GM21576 (cell line): ENCODE data around the gene C17orf113.
"Not testable (repeated sequence)": the region's sequence is repeated elsewhere in the genome, so short reads cannot be mapped to it uniquely, and the experiment has no call there.

Experiments used
- ATAC-seq: cut with Tn5 transposase; IDR thresholded peaks from one replicate; pipeline ENCODE4 v1.9.1; 2021; ENCODE audit warnings: mild to moderate bottlenecking, moderate library complexity; ENCODE audit not compliant: unreplicated experiment

Gene C17orf113

GRCh38 chr17:42042598-42043319, 7.6 kb downstream of the C17orf113 start:
- no peak for ATAC-seq

GRCh38 chr17:42041619-42042018, 8.8 kb downstream of the C17orf113 start:
- ATAC-seq = no peak

- no peak for ATAC-seq
Observed at GRCh38 chr17:42040818-42041217, 9.6 kb downstream of the C17orf113 start.

- no peak for ATAC-seq
Observed at GRCh38 chr17:42039794-42040763, 10.3 kb downstream of the C17orf113 start.

- no peak for ATAC-seq
Observed at GRCh38 chr17:42038221-42038973, 12.0 kb downstream of the C17orf113 start.

- ATAC-seq = no peak
Observed at GRCh38 chr17:42034059-42034458, 16.3 kb downstream of the C17orf113 start.

- no peak for ATAC-seq
Observed at GRCh38 chr17:42031584-42031983, 18.8 kb downstream of the C17orf113 start.

- no peak for ATAC-seq
Observed at GRCh38 chr17:42028791-42029127, 21.6 kb downstream of the C17orf113 start.

- ATAC-seq = no peak
Observed at GRCh38 chr17:42027961-42028790, 22.2 kb downstream of the C17orf113 start.

GRCh38 chr17:42027590-42027889, 22.9 kb downstream of the C17orf113 start:
- ATAC-seq = no peak

GRCh38 chr17:42026857-42027589, 23.4 kb downstream of the C17orf113 start:
- ATAC-seq = no peak

- no peak for ATAC-seq
Observed at GRCh38 chr17:42025936-42026335, 24.5 kb downstream of the C17orf113 start.

GRCh38 chr17:42025191-42025579, 25.2 kb downstream of the C17orf113 start:
- no peak for ATAC-seq

GRCh38 chr17:42023524-42024349, 26.7 kb downstream of the C17orf113 start:
- no peak for ATAC-seq

GRCh38 chr17:42020845-42021244, 29.6 kb downstream of the C17orf113 start:
- ATAC-seq = not testable (repeated sequence)

GRCh38 chr17:42019509-42020404, 30.6 kb downstream of the C17orf113 start, which contains the start of gene NKIRAS2:
Gene NKIRAS2, plus strand, starts transcription at chr17:42020090. Its CDS starts 1,488 bp downstream, at chr17:42021578.
- peak; percentile 49 for ATAC-seq

- no peak for ATAC-seq
Observed at GRCh38 chr17:42018988-42019387, 31.4 kb downstream of the C17orf113 start.

GRCh38 chr17:42018339-42018738, 32.1 kb downstream of the C17orf113 start:
- no peak for ATAC-seq
